Ascending aorta (tissue), 2 donors: ENCODE results near the gene TENT4A. TPM values are rescaled to one million over a fixed set of nuclear protein-coding genes. Genes with fewer than 3 reads are reported as not detected.
A peak's percentile ranks its signal among the peaks of the same experiment; 100 is the strongest.
"Not testable (repeated sequence)": the region's sequence is repeated elsewhere in the genome, so short reads cannot be mapped to it uniquely, and the experiment has no call there.

Experiments
- DNase-seq, 2 donors: peaks; one replicate each; pipeline ENCODE4 v3.0.0-alpha.2; 2019; ENCODE audit warnings: low spot score in 2 of 2
- H3K27ac ChIP-seq, 2 donors: fragments of 200-600 bp; sonication (generic); one replicate each; pipeline ENCODE4 v1.5.1; 2016 to 2017; ENCODE audit warnings: mild to moderate bottlenecking in 1 of 2
- H3K27me3 ChIP-seq: fragments of 200-600 bp; sonication (generic); one replicate; pipeline ENCODE4 v1.5.1; 2017
- H3K36me3 ChIP-seq, 2 donors: fragments of 200-600 bp; sonication (generic); one replicate each; pipeline ENCODE4 v1.5.1; 2016
- H3K4me1 ChIP-seq, 2 donors: fragments of 200-600 bp; sonication (generic); one replicate each; pipeline ENCODE4 v1.5.1; 2016 to 2017; ENCODE audit warnings: mild to moderate bottlenecking in 1 of 2
- H3K4me3 ChIP-seq, 2 donors: fragments of 200-600 bp; sonication (generic); one replicate each; pipeline ENCODE4 v1.5.1; 2016 to 2017; ENCODE audit warnings: mild to moderate bottlenecking in 1 of 2
- H3K9me3 ChIP-seq, 2 donors: fragments of 200-600 bp; sonication (generic); one replicate each; pipeline ENCODE4 v1.5.1; 2016
- CTCF ChIP-seq, 3 experiments: fragments of 200-600 bp in 2 of 3; fragments of 450-650 bp in 1 of 3; sonication (generic) in 2 of 3; IDR thresholded peaks; one replicate each; pipeline ENCODE4 v1.5.1; 2016 to 2019; ENCODE audit warnings: antibody characterized with exemption in 3 of 3, mild to moderate bottlenecking in 1 of 3, moderate library complexity in 1 of 3
- intact Hi-C: fragments of 100-400 bp; cut with DNase I; formaldehyde crosslinking; loops from one replicate; pipeline ENCODE4 v1.15.1; 2023
- total RNA-seq: library from RNA; depleted of rRNA; stranded (reverse); fragments of >200 nt; gene quantifications from one replicate; pipeline ENCODE4 v1.1.0, GENCODE V29; 2016

Gene TENT4A
- total RNA-seq, 1 donor from 2014 or later: 12.5 TPM

- Histone ChIP-seq H3K4me1 (no peaks in the 10 kb centered on the region), H3K27me3 (no peaks in the 10 kb centered on the region), H3K27ac (no peak overlapping the region), H3K4me3 (no peak overlapping the region), H3K36me3 (no peaks in the 10 kb centered on the region), H3K9me3 (no peaks in the 10 kb centered on the region)
- intact Hi-C loops: no loop called here
- DNase-seq: no peak
- no peak for TF ChIP-seq CTCF (IDR thresholded peaks at IDR 0.05)
Measured at GRCh38 chr5:6772886-6773285, 59.7 kb downstream of the TENT4A start.

- no peak for TF ChIP-seq CTCF (IDR thresholded peaks at IDR 0.05)
- intact Hi-C loops: no loop called here
- no peaks in the 10 kb centered on the region for H3K27me3 ChIP-seq
- no peak for DNase-seq
- H3K27ac ChIP-seq: no peak overlapping the region
- H3K4me3 ChIP-seq: no peak overlapping the region
- no peaks in the 10 kb centered on the region for H3K4me1 ChIP-seq
- H3K36me3 ChIP-seq: no peaks in the 10 kb centered on the region
- no peaks in the 10 kb centered on the region for H3K9me3 ChIP-seq
Measured at GRCh38 chr5:6773342-6774035, 60.3 kb downstream of the TENT4A start.

- DNase-seq, H3K4me3 ChIP-seq, H3K4me1 ChIP-seq, H3K27me3 ChIP-seq, H3K27ac ChIP-seq, H3K9me3 ChIP-seq, H3K36me3 ChIP-seq, intact Hi-C loops: not testable (repeated sequence)
Measured at GRCh38 chr5:6774207-6774606, 61.0 kb downstream of the TENT4A start.

GRCh38 chr5:6774721-6775204 is 61.5 kb downstream of the TENT4A start:
- intact Hi-C loops: no loop called here
- DNase-seq: no peak

GRCh38 chr5:6775571-6775970 is 62.3 kb downstream of the TENT4A start:
- intact Hi-C loops: no loop called here
- TF ChIP-seq CTCF (IDR thresholded peaks at IDR 0.05): no peak
- Histone ChIP-seq H3K27me3 (no peaks in the 10 kb centered on the region), H3K4me1 (no peaks in the 10 kb centered on the region), H3K36me3 (no peaks in the 10 kb centered on the region), H3K27ac (no peak overlapping the region), H3K9me3 (no peaks in the 10 kb centered on the region), H3K4me3 (no peak overlapping the region)
- no peak for DNase-seq

More at GRCh38 chr5:6774721-6775204, 61.5 kb downstream of the TENT4A start:
- no peak for TF ChIP-seq CTCF (IDR thresholded peaks at IDR 0.05)
- Histone ChIP-seq H3K4me1 (no peaks in the 10 kb centered on the region), H3K27me3 (no peaks in the 10 kb centered on the region), H3K9me3 (no peaks in the 10 kb centered on the region), H3K36me3 (no peaks in the 10 kb centered on the region), H3K27ac (no peak overlapping the region), H3K4me3 (no peak overlapping the region)

- intact Hi-C loops: no loop called here
- H3K4me1 ChIP-seq: no peaks in the 10 kb centered on the region
- H3K27me3 ChIP-seq: no peaks in the 10 kb centered on the region
- H3K36me3 ChIP-seq: no peaks in the 10 kb centered on the region
- no peak for DNase-seq
- no peak overlapping the region for H3K4me3 ChIP-seq
- H3K27ac ChIP-seq: no peak overlapping the region
- H3K9me3 ChIP-seq: no peaks in the 10 kb centered on the region
- TF ChIP-seq CTCF (IDR thresholded peaks at IDR 0.05): peak in 1 of 3 experiments; percentile 29
Measured at GRCh38 chr5:6780802-6781391, 67.7 kb downstream of the TENT4A start.
